ENCODE measurements around the gene HIRIP3. TPM values are rescaled to one million over a fixed set of nuclear protein-coding genes. Genes with fewer than 3 reads are reported as not detected.

HIRIP3 gene
- total RNA-seq, 2 donors from 2014 or later = 10.8 to 22.4 TPM

DNA sequence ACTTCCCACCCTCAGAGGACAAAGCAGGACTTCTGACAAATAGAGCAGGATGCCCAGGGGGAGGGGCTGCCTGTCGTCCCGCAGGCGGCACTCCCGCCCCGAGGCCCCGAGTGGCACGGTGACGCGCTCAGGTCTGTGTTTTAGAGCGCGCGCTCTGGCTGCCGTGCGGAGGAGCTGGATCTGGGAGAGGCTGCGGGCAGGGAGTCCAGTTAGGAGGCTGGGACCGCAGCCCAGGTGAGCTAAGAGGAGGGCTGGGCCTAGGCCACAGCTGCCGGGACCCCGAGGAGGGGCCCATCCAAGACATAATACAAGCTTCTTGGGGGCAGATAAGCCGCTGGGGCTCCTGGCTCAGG is 9.0 kb upstream of the HIRIP3 start:
- no peaks in the 10 kb centered on the region for H3K27me3 ChIP-seq (replicated peaks; ENCODE audit: insufficient read depth)
- intact Hi-C loops (cut with DNase I) = loop anchor here (5.0 kb wide), 1 partner anchor 142 kb away; the partner anchor contains the start of gene CDIPT
- WGBS = 60% methylated on average over 19 of the region's 19 CpGs
- TF ChIP-seq POLR2A (IDR thresholded peaks at IDR 0.05) (no peak), POLR2AphosphoS5 (IDR thresholded peaks at IDR 0.05) (no peak)
- TF ChIP-seq, protein P1, sequence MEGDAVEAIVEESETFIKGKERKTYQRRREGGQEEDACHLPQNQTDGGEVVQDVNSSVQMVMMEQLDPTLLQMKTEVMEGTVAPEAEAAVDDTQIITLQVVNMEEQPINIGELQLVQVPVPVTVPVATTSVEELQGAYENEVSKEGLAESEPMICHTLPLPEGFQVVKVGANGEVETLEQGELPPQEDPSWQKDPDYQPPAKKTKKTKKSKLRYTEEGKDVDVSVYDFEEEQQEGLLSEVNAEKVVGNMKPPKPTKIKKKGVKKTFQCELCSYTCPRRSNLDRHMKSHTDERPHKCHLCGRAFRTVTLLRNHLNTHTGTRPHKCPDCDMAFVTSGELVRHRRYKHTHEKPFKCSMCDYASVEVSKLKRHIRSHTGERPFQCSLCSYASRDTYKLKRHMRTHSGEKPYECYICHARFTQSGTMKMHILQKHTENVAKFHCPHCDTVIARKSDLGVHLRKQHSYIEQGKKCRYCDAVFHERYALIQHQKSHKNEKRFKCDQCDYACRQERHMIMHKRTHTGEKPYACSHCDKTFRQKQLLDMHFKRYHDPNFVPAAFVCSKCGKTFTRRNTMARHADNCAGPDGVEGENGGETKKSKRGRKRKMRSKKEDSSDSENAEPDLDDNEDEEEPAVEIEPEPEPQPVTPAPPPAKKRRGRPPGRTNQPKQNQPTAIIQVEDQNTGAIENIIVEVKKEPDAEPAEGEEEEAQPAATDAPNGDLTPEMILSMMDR (IDR thresholded peaks at IDR 0.05) = no peak
- H3K4me1 ChIP-seq (replicated peaks) = no peaks in the 10 kb centered on the region
- no peak overlapping the region for H3K4me3 ChIP-seq
- H3K9me3 ChIP-seq = no peaks in the 10 kb centered on the region
- no peak overlapping the region for H3K27ac ChIP-seq
- no peaks in the 10 kb centered on the region for H3K36me3 ChIP-seq
- DNase-seq (ENCODE audit: low spot score) = no peak

DNA sequence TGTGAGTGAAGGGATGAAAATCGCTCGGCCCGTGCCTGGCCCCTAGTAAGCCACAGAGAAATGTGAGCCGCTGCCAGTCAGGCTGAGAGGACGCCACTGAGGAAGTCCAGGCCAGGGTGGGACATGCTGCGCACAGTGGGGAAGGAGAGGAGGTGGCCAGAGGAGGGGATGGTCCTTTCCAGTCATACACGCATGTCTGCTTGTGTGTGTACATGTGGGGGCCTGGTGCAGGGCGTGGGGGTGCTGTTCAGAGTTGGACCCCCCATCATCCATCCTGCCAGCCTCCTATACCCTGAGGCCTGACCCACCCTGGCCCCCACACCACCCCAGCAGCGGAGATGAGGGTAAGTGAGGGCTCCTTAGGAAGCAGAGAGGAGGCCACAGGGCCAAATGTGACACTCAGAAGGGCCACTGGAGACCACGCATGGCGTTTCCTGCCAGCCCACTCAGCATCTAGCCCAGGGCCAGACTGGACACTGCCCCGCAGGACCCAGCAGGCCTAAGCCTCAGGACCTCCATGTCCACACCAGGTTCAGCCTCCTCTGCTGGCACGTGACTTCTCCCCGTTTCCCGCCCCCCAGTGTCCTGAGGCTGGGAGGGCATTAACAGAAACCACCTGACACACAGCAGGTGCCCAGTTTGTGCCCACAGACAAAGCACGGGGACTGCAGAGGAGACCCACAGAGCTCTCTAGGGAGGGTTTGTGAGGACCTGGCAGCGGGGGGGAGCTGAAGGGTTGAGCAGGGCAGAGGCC is 8.4 kb upstream of the HIRIP3 start:
- H3K4me3 ChIP-seq = no peak overlapping the region
- TF ChIP-seq POLR2A (IDR thresholded peaks at IDR 0.05) (no peak), POLR2AphosphoS5 (IDR thresholded peaks at IDR 0.05) (no peak)
- TF ChIP-seq, protein P1 (IDR thresholded peaks at IDR 0.05) = no peak
- no peaks in the 10 kb centered on the region for H3K36me3 ChIP-seq
- intact Hi-C loops (cut with DNase I) = loop anchor here (5.0 kb wide), 1 partner anchor 142 kb away; the partner anchor contains the start of gene CDIPT
- H3K27ac ChIP-seq = no peak overlapping the region
- DNase-seq (ENCODE audit: low spot score) = no peak
- H3K4me1 ChIP-seq (replicated peaks) = no peaks in the 10 kb centered on the region
- H3K27me3 ChIP-seq (replicated peaks; ENCODE audit: insufficient read depth) = no peaks in the 10 kb centered on the region
- WGBS = 86% methylated on average over 17 of the region's 17 CpGs
- H3K9me3 ChIP-seq = no peaks in the 10 kb centered on the region

DNA sequence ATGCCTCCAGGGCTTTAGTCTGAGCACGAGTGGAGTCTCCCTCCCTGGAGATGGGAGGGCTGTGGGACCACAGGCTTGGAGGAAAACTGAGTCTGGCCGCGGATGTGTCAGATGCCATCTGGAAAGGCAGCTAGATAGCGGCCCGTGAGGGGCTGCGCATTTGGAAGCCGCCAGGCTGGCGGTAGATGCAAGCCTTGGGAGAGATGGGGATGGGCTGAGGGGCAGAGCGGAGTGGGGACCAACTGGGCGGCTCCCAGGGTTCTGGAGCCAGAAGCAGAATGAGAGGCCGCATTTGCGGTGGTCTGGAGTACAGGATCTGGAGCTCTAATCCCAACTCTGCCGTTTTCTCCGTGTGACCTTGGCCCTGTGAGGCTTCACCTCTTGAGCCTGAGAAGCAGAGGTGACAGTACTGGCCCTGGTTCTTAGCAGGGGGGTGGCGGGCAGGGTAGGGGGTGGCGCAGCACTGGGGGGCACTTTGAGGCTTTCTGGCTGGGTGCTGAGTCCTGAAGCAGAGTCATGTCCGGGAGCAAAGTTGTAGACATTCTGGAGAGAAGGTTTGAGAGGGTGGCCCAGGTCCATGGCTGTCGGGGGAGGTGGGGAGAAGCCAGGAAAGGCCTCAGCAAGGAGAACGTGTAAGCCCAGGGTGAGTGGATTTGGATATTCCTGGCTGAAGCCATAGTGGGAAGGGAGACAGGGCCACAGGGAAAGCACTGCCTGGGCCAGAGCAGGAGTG is 7.4 kb upstream of the HIRIP3 start:
- Histone ChIP-seq H3K36me3 (no peaks in the 10 kb centered on the region), H3K27me3 (replicated peaks; ENCODE audit: insufficient read depth) (no peaks in the 10 kb centered on the region), H3K27ac (no peak overlapping the region), H3K4me3 (no peak overlapping the region), H3K4me1 (replicated peaks) (no peaks in the 10 kb centered on the region), H3K9me3 (no peaks in the 10 kb centered on the region)
- TF ChIP-seq, protein P1 (IDR thresholded peaks at IDR 0.05) = no peak
- no peak for TF ChIP-seq POLR2A (IDR thresholded peaks at IDR 0.05)
- intact Hi-C loops (cut with DNase I) = loop anchor here (5.0 kb wide), 1 partner anchor 140 kb away; the partner anchor contains the start of gene CDIPT
- WGBS = 82% methylated on average over 19 of the region's 19 CpGs
- no peak for DNase-seq (ENCODE audit: low spot score)

DNA sequence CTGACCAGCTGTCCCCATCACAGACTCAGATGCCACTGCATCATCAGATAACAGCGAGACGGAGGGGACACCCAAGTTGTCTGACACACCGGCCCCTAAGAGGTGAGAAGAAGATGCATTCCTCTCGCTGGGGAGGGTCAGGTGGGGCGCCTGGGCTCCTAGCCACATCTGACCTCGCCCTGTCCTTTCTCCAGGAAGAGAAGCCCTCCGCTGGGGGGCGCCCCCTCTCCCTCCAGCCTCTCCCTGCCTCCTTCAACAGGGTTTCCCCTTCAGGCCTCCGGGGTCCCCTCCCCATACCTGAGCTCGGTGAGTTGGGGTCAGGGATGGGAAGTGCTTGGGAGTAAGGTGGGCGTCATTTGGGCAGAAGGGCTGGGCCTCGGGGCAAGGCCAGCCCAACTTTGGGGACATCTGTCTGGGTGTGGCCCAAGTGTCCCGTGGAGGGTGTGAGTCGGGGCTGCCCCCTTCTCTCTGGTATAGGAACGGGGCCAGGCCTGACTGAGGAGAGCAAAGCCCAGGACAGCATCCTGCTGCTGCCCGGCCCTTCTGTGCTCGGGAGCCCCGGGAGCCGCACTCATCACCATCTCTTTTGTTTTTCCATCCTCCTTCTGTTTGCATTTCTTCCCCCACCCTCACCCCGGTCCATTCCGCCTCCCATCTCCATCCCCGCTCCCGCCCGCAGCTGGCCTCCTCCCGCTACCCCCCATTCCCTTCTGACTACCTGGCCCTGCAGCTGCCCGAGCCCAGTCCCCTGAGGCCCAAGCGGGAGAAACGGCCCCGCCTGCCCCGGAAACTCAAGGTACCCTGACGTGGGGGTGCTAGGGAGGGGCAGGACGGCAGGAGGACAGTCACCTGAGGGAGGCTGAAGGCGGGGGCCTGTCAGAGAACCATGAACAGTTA is 5.6 kb upstream of the HIRIP3 start:
- H3K27ac ChIP-seq = no peak overlapping the region
- H3K4me3 ChIP-seq = no peak overlapping the region
- H3K36me3 ChIP-seq = no peaks in the 10 kb centered on the region
- H3K9me3 ChIP-seq = no peaks in the 10 kb centered on the region
- DNase-seq (ENCODE audit: low spot score) = no peak
- peaks cover 5% of the 10 kb centered on the region for H3K4me1 ChIP-seq (replicated peaks)
- H3K27me3 ChIP-seq (replicated peaks; ENCODE audit: insufficient read depth) = no peaks in the 10 kb centered on the region
- 81% methylated on average over 33 of the region's 33 CpGs for WGBS
- intact Hi-C loops (cut with DNase I) = loop anchor here (5.0 kb wide), 1 partner anchor 139 kb away; the partner anchor contains the start of gene CDIPT
- TF ChIP-seq POLR2A (IDR thresholded peaks at IDR 0.05) (no peak), POLR2AphosphoS5 (IDR thresholded peaks at IDR 0.05) (no peak)
- TF ChIP-seq, protein P1 (IDR thresholded peaks at IDR 0.05) = no peak
